HG02870 (cell line): ENCODE data around the gene SPDYE17.
"Not testable (repeated sequence)": the region's sequence is repeated elsewhere in the genome, so short reads cannot be mapped to it uniquely, and the experiment has no call there.

Source experiments
- ATAC-seq: cut with Tn5 transposase; IDR thresholded peaks from one replicate; pipeline ENCODE4 v1.9.1; 2021; ENCODE audit warnings: mild to moderate bottlenecking, moderate library complexity; ENCODE audit not compliant: unreplicated experiment

The SPDYE17 gene

GRCh38 chr7:77032261-77032660 is at the start of gene SPDYE17:
TSS of gene SPDYE17 (minus strand) at chr7:77032361. CDS start at chr7:77030570, 1,791 bp downstream.
- ATAC-seq, result not testable (repeated sequence)

DNA sequence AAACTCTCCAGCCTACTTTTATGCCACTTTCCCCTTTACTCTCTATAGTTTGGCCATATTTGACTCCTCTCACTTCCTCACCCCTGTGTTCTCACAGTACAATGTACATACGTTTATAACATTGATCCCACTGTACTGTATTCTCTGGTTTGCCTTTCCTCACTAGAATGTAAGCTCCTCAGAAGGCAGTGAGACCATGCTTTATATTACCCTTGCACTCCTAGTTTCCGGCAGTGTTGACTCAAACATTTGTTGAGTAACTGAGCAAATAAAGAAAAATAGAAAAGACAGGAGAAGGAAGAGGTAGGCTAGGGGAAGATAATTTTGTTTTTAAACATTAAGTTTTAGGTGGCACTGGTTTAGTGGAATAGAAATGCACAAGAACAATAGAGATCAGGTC is 48.1 kb upstream of the SPDYE17 start:
- not testable (repeated sequence) for ATAC-seq

GRCh38 chr7:77079624-77080023 is 47.5 kb upstream of the SPDYE17 start:
- ATAC-seq, result not testable (repeated sequence)

DNA sequence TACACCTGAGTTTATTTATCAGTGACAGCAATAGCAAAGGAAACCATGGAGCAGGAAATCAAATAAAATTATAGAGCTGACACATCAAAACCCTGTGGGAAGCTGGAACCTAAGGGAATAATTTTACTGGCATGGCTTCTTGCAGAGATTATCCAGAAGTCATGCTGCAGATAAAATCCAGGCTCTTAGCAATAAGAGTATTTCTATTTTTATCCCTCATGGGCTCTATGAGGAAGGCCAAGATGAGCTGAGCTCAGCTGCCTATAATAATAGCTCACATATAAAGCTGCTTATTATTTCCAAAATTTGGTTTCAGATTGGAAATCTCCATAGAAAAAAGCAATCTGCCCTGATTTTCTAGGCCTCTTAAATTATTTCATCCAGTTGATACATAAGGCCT is 47.0 kb upstream of the SPDYE17 start:
- not testable (repeated sequence) for ATAC-seq

GRCh38 chr7:77077060-77077459 is 44.9 kb upstream of the SPDYE17 start:
- ATAC-seq, result not testable (repeated sequence)

- ATAC-seq, result not testable (repeated sequence)
Measured at GRCh38 chr7:77074786-77075396, 42.7 kb upstream of the SPDYE17 start.

DNA sequence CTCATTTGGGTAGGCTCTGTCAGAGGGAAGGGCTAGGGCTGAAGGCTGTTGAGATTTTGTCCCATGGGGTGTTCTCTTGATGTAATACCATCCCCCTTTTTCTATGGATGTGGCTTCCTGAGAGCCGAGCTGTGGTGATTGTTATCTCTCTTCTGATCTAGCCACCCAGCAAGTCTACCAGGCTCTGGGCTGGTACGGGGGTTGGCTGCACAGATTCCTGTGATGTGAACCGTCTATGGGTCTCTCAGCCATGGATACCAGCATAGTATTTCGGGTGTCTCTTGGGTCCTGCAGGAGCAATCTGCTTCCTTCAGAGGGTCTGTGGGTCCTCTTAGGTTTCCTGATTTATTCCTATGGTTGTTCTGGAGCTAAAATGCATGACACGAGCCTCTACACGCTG is 38.9 kb upstream of the SPDYE17 start:
- ATAC-seq, result not testable (repeated sequence)

DNA sequence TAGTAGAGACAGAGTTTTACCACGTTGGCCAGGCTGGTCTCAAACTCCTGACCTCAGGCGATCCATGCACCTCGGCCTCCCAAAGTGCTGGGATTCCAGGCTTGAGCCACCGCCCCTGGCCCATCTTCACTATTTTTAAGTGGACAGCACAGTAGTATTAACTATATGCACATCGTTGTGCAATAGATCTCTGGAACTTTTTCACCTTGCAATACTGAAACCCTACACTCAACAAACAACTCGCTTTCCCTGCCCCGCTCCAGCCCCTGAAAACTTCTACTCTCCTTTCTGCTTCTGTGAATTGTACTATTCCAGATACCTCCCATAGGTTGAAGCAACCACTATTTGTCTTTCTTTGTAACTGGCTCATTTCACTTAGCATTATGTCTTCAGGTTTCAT is 33.7 kb upstream of the SPDYE17 start:
- ATAC-seq, result not testable (repeated sequence)

DNA sequence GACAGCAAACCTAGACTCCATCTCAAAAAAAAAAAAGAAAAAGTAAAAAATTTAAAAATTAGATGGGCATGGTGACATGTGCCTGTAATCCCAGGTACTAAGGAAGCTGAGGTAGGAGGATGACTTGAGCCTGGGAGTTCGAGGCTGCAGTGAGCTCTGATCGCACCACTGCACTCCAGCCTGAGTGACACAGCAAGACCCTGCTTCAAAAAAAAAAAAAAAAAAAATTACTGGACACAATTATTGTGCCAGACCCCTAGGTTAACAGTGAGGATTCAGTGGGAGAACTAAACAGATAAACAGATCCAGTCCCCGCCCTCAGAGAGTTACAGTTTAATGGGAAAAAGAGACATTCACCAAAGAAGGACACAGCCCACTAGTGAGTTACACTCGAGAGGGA is 31.6 kb upstream of the SPDYE17 start:
- ATAC-seq, result not testable (repeated sequence)

DNA sequence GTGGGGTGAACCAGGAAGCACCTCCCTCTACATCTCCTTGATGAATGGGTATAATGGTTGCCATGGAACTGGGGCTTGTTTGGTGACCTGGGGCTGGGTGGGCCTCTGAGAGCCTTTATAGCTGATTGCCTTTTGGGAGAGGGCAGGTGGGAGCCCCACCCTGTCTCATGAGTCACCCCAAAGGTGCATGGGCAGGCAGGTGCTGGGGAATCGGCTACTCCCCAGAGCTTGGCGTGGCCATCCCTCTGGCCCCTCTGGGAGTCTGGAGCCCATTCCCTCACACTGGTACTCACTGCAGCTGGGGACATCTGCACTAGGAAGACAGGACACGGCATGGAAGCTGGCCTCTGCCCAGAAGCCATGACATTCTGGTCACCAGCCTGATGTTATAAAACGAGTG is 30.4 kb upstream of the SPDYE17 start, which contains the start of gene SPDYE18:
TSS of gene SPDYE18 (minus strand) at position 2 of the 400 bp plus-strand sequence. CDS start 2,046 bp downstream, outside the sequence.
- not testable (repeated sequence) for ATAC-seq

DNA sequence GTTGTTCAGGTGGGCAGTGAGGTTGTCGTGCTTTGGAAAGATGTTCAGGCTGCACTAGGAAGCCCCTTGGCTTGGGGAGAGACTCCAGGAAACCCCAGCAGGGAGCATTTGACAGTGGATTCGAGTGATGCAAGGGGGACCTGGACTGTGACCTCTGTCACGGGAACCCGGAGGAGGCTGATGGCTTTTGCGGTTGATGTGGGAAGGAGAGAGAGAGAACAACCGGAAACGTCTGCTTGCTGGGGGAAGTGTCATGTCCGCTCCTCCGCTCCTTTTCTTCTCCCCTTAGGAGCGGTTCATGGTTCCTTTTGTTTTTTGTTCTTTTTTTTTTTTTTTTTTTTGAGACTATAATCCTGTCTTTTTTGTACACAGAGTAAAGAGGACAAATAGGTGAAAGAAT is 5.8 kb downstream of the SPDYE17 start:
- ATAC-seq, result not testable (repeated sequence)

DNA sequence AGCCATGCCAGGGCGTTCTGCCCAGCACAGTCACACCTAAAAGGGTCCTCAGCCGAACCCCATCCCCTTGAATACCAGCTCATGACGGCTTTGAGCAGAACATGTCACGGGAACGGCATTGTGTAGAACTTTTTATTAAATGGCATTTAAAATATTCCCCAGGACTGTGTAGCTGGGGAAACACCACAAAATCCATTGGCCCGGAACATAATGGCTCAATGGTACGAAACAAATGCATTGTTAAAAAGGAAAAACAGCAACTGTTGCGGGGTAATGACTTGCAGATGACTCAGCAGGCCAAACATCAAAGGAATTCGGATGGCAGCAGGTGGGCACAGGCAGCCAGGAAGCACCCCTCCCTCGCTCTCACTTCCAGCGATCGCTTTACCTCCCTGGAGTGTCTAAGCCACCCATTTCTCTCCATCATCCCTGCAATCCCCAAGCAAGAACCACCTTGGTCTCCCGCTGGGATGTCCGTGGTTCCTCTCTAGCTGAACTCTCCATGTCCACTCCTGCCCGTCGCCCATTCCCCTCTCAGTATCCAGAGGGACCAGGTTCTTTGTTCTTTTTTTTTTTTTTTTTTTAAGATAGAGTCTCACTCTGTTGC is 22.0 kb downstream of the SPDYE17 start:
- not testable (repeated sequence) for ATAC-seq

DNA sequence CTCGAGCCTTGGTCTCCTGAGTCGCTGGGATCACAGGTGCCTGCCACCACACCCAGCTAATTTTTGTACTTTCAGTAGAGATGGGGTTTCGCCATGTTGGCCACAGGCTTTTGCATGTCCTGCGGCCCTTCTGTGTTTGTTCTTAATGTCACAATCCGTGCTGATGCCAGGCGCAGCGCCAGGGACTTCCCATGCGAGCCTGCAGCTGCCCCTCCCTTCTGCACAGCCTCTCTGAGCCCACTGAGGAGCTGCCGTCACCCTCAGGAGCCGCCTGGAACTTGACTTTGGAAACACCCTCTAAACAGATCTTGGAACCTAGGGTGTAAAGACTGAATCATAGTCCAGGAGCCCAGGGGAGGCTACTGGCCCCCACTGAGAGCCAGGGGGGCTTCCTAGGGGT is 24.2 kb downstream of the SPDYE17 start:
- not testable (repeated sequence) for ATAC-seq

DNA sequence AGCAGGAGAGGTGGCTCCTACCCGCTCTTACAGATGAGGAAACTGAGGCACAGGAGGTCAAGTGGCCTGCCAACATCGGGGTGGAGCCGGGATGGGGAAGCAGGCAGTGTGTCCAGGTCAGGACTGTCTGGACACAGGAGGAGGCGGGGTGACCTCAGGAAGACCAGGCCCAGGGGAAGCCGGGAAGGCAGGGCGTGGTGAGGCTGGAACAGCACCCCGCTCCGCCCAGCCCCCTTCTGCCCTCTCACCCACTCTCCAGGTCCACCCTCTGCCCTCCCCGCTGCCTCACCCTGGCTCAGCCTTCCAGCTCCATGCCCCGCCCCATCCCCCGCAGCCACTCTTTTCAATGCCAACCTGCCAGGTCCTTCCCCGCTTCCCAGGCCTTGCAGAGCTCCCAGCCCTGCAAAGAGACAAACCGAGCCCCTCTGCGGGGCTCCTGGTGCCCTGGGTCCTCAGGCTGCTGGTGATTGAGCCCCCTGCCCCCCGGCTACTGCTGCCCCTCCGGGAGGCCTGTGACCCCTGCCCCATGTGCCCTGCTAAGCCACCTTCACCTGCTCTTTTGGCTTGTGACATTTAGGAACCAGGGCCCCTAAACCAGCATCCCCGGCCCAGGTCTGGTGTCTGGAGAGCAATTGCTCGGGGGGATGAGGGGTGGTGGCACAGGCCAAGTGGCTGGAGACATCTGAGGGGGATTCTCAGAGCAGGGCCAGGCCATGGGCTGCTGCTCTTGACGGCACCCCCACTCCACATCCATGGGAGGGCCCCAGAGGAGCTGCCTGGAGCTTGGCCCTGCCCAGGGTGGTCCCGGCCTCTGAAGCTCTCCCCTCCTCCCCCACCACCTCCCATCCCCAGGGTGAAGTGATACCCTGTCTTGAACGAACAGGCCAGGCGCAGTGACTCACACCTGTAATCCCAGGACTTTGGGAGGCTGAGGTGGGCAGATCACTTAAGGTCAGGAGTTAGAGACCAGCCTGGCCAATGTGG is 25.7 kb downstream of the SPDYE17 start:
- ATAC-seq, result not testable (repeated sequence)

DNA sequence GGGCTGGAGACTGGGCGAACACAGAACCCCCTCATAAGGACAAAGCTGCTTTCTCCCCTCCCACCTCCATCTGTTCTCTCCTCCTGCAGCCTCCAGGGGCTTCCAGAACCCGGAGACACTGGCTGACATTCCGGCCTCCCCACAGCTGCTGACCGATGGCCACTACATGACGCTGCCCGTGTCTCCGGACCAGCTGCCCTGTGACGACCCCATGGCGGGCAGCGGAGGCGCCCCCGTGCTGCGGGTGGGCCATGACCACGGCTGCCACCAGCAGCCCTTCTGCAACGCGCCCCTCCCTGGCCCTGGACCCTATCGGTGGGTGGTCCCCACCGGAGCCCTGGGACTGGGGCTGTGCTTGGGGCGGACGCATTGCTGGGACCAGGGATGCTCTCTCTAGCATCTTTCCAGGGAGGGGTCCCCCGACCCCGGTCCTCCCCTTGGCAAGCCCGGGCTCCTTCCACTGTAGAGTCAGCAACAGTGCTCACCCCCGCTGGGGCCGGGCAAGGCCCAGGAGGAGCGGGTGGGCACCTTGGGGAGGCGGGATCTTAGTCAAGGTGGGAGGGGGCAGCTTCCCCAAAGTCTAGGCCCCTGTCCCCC is 26.6 kb downstream of the SPDYE17 start:
- not testable (repeated sequence) for ATAC-seq

DNA sequence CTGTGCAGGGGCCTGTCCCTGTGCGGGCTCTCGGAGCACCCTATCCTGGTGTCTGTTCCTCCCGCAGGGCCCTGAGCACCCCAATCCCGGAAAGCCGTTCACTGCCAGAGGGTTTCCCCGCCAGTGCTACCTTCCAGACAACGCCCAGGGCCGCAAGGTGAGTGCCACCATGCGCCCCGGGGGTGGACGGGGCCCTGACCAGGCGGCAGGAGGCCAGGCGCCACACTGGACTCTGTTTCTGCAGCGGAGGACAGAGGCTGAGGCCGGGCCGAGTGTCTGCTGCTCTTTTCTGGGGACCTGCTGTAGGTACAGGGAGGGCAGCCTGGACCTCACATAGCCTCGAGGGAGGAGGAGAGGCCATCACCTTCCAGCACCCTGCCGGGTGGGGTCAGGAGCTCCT is 28.0 kb downstream of the SPDYE17 start:
- ATAC-seq, result not testable (repeated sequence)

GRCh38 chr7:77003241-77003640 is 28.9 kb downstream of the SPDYE17 start:
- not testable (repeated sequence) for ATAC-seq

DNA sequence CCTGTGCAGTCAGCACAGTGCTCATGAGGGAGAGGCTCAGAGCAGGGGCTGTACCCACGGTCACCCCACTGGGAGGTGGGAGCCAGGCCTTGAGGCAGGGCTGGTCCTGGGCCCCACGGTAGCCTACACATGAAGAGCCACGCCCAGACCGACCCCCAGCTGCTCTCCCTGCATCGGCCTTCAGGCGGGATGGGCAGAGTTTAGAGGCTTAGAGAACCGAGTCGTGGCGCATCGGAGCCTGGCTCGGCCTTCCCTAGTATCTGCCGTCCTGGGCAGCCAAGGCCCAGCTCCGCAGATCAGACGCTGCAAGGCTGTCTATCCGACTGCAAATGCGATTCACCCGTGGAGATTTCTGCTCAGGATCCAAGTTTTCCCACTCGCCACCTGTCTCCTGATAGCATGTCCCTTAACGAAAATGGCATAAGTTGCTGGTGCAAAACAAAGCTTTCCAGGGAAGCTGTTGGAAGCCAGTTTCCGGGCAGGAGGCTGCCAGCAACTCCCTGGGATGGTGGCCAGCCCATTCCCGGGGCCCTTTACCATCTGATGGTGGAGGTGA is 29.4 kb downstream of the SPDYE17 start:
- ATAC-seq, result not testable (repeated sequence)

DNA sequence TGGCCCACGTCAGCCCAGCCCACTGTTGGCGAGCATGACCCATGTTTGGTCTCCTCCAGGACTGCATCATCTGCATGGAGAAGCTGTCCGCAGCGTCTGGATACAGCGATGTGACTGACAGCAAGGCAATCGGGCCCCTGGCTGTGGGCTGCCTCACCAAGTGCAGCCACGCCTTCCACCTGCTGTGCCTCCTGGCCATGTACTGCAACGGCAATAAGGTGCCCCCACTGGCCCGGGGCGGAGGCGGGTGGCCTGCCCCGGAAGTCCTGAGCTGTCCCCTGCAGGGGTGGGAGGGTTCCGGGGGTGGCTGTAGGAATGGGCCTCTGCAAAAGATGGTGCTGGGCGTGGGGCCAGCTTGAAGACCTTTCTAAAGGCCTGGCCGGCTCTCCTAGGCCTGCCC is 30.1 kb downstream of the SPDYE17 start:
- not testable (repeated sequence) for ATAC-seq

DNA sequence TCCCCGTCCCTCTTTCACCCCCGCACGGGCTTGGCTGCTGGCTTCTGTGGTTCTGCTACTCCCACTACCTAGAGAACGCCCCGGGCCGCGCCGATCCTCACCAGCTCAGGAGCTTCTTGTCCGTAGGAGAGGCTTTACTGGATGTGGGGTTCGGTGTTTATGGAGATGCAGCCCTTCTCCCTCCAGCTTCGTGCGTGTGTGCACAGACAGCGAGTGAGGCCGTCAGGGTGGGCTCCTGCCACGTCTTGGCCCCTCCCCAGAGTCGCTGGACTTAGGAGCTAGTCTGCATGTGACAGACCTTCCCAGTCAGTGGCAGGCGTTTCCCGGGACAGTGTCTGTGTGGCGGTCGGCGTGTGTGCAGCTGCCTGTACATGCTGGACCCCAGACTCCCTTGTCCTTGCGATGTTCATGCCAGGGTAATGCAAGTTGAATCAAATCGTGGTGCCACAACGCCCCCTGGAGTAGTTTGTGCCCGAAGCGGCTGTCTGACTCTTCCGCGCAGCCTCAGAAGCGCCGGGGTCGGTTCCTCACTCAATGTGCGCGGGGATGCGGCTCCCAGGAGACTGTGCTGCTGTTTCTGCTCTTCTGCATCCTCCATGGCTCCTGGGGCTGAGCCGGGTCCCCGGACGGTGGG is 32.6 kb downstream of the SPDYE17 start:
- not testable (repeated sequence) for ATAC-seq
